ENCODE measurements around the gene DDX10.

- no peak for TF ChIP-seq POLR2A (IDR thresholded peaks at IDR 0.05)
- no peak for TF ChIP-seq CTCF (IDR thresholded peaks at IDR 0.05)
Observed at GRCh38 chr11:108693852-108694251, 29.0 kb downstream of the DDX10 start.

Data from testis (tissue), 2 donors.